ENCODE data around the gene BCL2L13.

- TF ChIP-seq EP300 (IDR thresholded peaks at IDR 0.05) (no peak), CTCF (IDR thresholded peaks at IDR 0.05) (no peak)
Measured at GRCh38 chr22:17590586-17590985, 48.0 kb upstream of the BCL2L13 start.

All from stomach (tissue), 4 donors.